Spleen (tissue), 7 donors: ENCODE measurements around the gene CFAP97.

Experiments
- CTCF ChIP-seq, 11 experiments: fragments of 200-600 bp in 7 of 11; fragments of 450-650 bp in 4 of 11; sonication (generic) in 4 of 11; IDR thresholded peaks in 8 of 11; conservative IDR thresholded peaks in 3 of 11; 1 replicate in 7 of 11; 2 replicates in 4 of 11; pipeline versions ENCODE4 v1.4.0 to v1.8.0; 2016 to 2021; ENCODE audit warnings: antibody characterized with exemption in 11 of 11, inconsistent platforms in 4 of 11, mild to moderate bottlenecking in 1 of 11
- POLR2A ChIP-seq, 3 donors: fragments of 450-650 bp; IDR thresholded peaks; one replicate each; pipeline ENCODE4 v1.5.1; 2017; ENCODE audit warnings: antibody characterized with exemption in 3 of 3, mild to moderate bottlenecking in 1 of 3
- POLR2AphosphoS5 ChIP-seq, 3 donors: sonication (generic); formaldehyde crosslinking; IDR thresholded peaks; one replicate each; pipeline ENCODE4 v1.5.1; 2017; ENCODE audit warnings: antibody characterized with exemption in 3 of 3
- donor health status: DM: no; HTN: no; CAD: no; lungs with moderate emphysema.
- donor health status: DM: no; HTN: no; CAD: no.
- donor health status: DM: no; HTN: no; CAD: no.

GRCh38 chr4:185217408-185217975, 13.7 kb upstream of the CFAP97 start:
- TF ChIP-seq CTCF (IDR thresholded peaks at IDR 0.05 in 8 of 11, conservative IDR thresholded peaks at IDR 0.05 in 3 of 11) (no peak), POLR2A (IDR thresholded peaks at IDR 0.05) (no peak), POLR2AphosphoS5 (IDR thresholded peaks at IDR 0.05) (no peak)
